ENCODE data around the gene SNAPC5. TPM values are rescaled to one million over a fixed set of nuclear protein-coding genes. Genes with fewer than 3 reads are reported as not detected.

The SNAPC5 gene
- total RNA-seq, 1 donor from 2014 or later = 15.0 TPM

DNA sequence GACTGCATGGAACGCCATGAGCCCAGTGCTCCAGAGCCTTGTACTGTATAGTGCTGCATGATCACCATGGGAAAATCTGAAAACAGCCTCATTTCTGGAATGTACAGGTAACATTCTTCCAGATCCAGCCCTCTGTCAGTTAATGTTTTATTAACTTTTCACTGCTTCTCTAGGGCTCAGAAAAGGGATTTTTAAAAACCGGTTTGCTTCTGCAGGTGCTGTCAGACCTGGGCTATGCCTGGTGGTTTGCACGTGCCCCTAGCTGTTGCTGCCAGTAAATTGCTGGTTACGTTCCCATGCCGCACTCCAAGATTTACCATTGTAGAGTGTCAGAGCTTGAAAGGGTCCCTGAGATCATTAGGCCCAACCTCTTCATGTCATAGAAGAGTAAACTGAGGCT is 9.0 kb downstream of the SNAPC5 start:
- H3K4me1 Mint-ChIP-seq (ENCODE audit: low read depth) = no peaks in the 10 kb centered on the region
- no peaks in the 10 kb centered on the region for H3K9me3 Mint-ChIP-seq (ENCODE audit: low read depth)
- no peak overlapping the region for H3K4me3 Mint-ChIP-seq (ENCODE audit: unreplicated experiment)
- no peak overlapping the region for H3K27ac Mint-ChIP-seq (ENCODE audit: unreplicated experiment)
- H3K27me3 Mint-ChIP-seq (ENCODE audit: low read depth) = no peaks in the 10 kb centered on the region
- H3K36me3 Mint-ChIP-seq (ENCODE audit: low read depth) = peaks cover 10% of the 10 kb centered on the region
- DNase-seq (ENCODE audit: low spot score) = no peak
- TF ChIP-seq, protein P1, sequence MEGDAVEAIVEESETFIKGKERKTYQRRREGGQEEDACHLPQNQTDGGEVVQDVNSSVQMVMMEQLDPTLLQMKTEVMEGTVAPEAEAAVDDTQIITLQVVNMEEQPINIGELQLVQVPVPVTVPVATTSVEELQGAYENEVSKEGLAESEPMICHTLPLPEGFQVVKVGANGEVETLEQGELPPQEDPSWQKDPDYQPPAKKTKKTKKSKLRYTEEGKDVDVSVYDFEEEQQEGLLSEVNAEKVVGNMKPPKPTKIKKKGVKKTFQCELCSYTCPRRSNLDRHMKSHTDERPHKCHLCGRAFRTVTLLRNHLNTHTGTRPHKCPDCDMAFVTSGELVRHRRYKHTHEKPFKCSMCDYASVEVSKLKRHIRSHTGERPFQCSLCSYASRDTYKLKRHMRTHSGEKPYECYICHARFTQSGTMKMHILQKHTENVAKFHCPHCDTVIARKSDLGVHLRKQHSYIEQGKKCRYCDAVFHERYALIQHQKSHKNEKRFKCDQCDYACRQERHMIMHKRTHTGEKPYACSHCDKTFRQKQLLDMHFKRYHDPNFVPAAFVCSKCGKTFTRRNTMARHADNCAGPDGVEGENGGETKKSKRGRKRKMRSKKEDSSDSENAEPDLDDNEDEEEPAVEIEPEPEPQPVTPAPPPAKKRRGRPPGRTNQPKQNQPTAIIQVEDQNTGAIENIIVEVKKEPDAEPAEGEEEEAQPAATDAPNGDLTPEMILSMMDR (IDR thresholded peaks at IDR 0.05) = no peak

DNA sequence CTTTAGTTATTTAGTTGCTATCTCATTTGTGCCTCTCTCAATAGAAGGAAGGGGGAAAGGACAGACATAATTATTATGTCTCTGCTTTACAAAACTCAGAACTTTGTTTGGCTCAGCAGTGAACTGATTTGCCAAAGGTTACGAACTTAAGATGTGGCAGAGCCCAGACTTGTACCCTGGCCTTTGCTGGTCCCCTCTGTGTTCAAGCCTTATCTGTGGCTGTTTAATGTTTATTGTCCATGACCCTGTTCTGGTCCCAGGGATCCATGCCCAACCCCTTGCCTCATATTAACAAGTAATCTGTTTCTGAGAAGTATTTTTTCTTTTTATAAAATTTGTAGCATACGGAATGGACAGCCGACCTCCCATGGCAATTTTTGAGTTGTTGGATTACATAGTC is 10.7 kb downstream of the SNAPC5 start:
- Mint-ChIP-seq H3K27me3 (ENCODE audit: low read depth) (no peaks in the 10 kb centered on the region), H3K27ac (ENCODE audit: unreplicated experiment) (no peak overlapping the region), H3K4me1 (ENCODE audit: low read depth) (no peaks in the 10 kb centered on the region), H3K36me3 (ENCODE audit: low read depth) (peaks cover 20% of the 10 kb centered on the region), H3K9me3 (ENCODE audit: low read depth) (no peaks in the 10 kb centered on the region), H3K4me3 (ENCODE audit: unreplicated experiment) (no peak overlapping the region)
- DNase-seq (ENCODE audit: low spot score) = no peak
- TF ChIP-seq, protein P1 (IDR thresholded peaks at IDR 0.05) = no peak

DNA sequence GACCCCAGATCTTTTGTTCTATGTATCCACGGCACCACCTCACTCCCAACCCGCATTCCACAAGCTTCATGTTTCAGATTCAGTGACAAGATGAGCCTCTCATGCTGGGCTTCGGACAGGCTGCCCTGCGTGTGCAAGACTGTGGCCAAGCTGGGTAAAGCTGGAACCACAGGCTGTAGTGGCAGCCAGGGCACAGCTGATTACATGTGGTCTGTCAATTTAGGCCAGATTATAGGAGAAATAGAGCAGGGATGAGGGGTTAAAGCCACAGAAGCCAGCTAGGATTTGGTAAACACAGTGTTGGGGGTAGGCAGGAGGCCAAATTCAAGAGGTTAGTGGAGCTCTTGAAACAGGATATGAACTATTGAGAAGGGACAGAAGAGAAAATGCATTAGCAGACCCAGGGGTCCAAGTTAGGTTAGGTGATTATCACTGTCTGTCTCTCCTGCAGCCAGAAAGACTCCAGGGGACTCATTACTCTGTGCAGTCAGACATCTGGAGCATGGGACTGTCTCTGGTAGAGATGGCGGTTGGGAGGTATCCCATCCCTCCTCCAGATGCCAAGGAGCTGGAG is 12.9 kb downstream of the SNAPC5 start:
- no peak overlapping the region for H3K27ac Mint-ChIP-seq (ENCODE audit: unreplicated experiment)
- no peak for DNase-seq (ENCODE audit: low spot score)
- peaks cover 22% of the 10 kb centered on the region for H3K36me3 Mint-ChIP-seq (ENCODE audit: low read depth)
- H3K4me3 Mint-ChIP-seq (ENCODE audit: unreplicated experiment) = no peak overlapping the region
- H3K27me3 Mint-ChIP-seq (ENCODE audit: low read depth) = no peaks in the 10 kb centered on the region
- H3K9me3 Mint-ChIP-seq (ENCODE audit: low read depth) = no peaks in the 10 kb centered on the region
- TF ChIP-seq, protein P1 (IDR thresholded peaks at IDR 0.05) = no peak
- no peaks in the 10 kb centered on the region for H3K4me1 Mint-ChIP-seq (ENCODE audit: low read depth)

DNA sequence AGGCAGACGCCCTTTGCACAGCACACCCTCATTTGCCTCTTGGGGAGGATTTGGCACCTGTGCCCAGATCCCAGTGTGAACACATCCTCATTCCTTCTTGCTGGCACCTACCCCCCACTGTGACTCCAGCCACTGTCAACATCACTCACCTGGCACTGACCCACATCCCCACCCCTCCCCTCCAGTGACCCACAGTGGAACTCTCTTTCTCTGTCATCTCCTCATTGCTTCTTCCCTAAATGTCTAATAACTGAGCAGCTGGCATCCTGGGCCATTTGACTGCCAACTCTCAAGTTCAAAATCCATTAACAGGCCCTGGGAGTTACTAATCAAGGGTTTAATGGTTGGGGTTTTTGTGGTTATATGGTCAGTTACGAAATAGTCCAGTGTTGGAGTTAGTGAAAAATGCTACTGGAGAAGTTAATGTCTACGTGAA is 14.4 kb downstream of the SNAPC5 start:
- no peaks in the 10 kb centered on the region for H3K9me3 Mint-ChIP-seq (ENCODE audit: low read depth)
- no peaks in the 10 kb centered on the region for H3K4me1 Mint-ChIP-seq (ENCODE audit: low read depth)
- H3K4me3 Mint-ChIP-seq (ENCODE audit: unreplicated experiment) = no peak overlapping the region
- TF ChIP-seq, protein P1 (IDR thresholded peaks at IDR 0.05) = no peak
- H3K27me3 Mint-ChIP-seq (ENCODE audit: low read depth) = no peaks in the 10 kb centered on the region
- H3K27ac Mint-ChIP-seq (ENCODE audit: unreplicated experiment) = no peak overlapping the region
- peaks cover 22% of the 10 kb centered on the region for H3K36me3 Mint-ChIP-seq (ENCODE audit: low read depth)
- no peak for DNase-seq (ENCODE audit: low spot score)

DNA sequence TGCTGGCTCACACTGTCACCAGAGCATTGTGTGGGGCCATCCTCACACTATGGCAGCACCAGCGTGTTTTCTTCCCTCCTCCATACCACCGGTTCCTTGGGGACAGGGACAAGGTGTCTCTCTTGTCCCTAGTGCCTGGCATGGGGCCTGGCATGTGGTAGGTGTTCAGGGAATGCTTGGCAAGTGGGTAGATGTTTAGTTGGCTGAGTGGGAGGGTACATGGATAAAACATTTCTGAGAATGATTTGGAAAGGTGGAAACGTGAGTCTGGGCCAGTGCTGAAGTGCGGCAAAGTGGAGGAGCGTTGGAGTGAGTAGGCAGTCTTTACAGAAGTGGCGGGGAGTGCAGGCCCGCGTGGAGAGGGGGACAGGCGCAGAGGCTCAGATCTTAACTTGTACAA is 15.0 kb downstream of the SNAPC5 start:
- peaks cover 22% of the 10 kb centered on the region for H3K36me3 Mint-ChIP-seq (ENCODE audit: low read depth)
- H3K4me3 Mint-ChIP-seq (ENCODE audit: unreplicated experiment) = no peak overlapping the region
- no peak overlapping the region for H3K27ac Mint-ChIP-seq (ENCODE audit: unreplicated experiment)

More for the DNA sequence above, 15.0 kb downstream of the SNAPC5 start:
- TF ChIP-seq, protein P1 (IDR thresholded peaks at IDR 0.05) = no peak
- no peak for DNase-seq (ENCODE audit: low spot score)
- no peaks in the 10 kb centered on the region for H3K4me1 Mint-ChIP-seq (ENCODE audit: low read depth)
- no peaks in the 10 kb centered on the region for H3K27me3 Mint-ChIP-seq (ENCODE audit: low read depth)
- H3K9me3 Mint-ChIP-seq (ENCODE audit: low read depth) = no peaks in the 10 kb centered on the region
